Measurements from ENCODE around the gene SGO1.
"Not testable (repeated sequence)": the region's sequence is repeated elsewhere in the genome, so short reads cannot be mapped to it uniquely, and the experiment has no call there.

The SGO1 gene

DNA sequence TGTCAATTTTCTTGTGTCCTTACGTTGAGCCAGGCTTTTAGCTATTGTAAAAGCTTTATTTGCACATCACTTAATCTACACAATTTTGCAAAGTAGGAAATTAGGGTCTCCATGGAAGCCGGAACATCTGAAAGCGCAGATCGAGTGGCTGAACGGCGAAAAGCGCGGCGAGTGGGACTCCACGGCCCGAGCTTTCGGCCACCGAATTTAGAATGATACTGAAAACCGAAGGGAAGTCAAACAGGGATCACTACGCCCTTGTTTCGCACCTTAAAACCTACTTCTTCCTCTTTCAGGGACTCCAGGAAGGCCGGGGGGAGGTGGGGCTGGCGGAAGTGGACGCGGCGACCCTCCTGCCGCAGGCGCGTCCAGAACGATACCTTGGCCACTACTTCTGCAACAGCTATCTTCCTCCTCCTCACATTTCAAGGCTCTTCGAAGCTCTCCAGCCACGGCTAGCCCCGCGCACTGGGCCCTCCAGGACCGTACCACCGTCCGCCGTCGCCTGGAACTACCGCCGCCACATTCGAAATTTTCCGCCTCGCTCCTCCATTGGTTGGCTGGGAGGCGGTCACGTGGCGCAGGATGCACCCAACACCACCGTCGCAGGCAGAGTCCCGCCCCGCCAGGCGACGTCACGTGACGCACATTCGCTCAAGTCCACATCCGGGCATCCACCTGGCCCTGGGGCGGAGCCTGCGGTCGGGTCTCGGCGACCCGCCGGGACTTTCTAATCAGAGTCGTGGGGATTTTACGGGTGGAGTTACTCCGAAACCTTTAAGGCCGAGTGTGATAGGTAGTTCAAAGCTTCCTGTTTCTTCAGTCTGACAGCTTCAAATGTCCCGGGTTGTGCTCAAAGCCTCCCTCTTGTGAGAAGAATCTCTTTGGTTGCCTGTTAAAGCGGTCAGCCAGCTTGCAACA, at the start of gene SGO1:
TSS of gene SGO1 (minus strand) at position 528 of the 921 bp plus-strand sequence. CDS start 2,179 bp downstream, outside the sequence.
- DNase-seq = peak; percentile 100

DNA sequence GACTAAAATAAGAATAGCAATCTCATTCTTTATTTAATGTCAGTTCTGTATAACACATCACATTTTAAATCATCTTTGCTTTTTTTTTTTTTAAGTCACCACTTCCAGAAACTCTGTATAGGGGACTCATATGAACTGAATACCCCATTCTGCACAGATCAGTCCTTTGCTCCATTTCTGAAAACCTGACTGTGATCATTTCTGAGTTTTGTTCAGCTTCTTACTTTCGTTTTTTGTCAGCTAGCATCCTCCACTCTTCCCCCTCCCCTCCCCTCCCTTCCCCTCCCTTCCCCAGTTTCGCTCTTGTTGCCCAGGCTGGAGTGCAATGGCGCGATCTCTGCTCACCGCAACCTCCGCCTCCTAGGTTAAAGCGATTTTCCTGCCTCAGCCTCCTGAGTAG, 49.8 kb upstream of the SGO1 start:
- DNase-seq = no peak

DNA sequence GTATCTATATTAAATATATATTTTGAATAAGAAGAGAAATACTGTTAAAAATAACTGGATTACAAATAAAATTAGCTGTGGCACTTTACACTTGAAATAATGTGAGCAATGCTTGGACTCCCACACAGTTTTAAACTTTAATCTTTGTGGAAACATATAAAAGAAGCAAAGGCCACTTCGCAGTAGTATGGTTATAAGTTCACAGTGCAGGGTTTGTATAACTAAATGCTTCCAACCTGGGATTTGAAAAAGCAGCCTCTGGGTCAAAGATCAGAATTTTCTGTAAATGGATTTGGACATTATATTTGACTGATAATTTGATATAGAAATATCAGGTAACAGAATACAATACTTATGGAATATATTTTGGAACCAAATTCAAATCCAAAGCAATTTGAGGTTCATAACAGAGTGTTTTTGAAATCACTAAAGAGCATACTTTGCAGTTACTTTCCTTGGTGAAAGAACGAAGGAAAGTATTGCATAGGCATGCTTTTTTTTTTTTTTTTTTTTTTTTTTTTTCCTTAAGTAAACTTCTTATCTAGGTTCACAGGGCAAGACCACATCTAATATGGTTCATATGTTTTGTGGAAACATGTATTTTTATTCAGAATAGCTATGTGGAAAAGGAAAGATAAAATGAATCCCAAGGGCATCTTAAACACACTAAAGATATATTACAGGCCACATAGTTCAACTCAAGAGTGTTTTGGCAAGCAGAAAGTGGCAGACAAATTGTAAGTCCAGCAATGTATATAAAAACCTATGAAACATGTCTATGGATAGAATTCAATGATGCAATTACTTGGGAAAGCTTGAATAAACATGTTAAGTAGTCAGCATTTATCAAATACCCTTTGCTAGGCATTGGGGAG, 47.1 kb upstream of the SGO1 start:
- no peak for DNase-seq

DNA sequence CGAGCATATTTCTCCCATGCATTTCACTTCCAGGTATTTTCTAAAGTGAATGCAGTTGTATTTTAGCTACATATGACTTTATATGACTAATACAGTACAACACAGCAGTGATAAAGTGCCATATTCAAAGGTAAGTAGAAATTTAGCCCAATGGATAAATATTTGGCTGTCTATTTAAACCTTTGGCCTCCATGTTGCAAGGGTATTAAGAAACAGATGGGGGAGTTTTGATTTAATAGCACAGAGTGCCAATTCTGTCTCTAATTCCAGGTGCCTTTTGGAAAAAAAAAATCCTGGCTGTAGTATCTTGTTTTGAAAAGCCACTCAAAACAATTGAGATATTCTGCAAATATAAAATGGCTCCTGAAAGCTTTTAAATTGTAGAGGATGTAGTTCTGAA, 44.9 kb upstream of the SGO1 start:
- DNase-seq = no peak

GRCh38 chr3:20225769-20226168, 39.8 kb upstream of the SGO1 start:
- no peak for DNase-seq

- DNase-seq = no peak
Measured at GRCh38 chr3:20222274-20222673, 36.3 kb upstream of the SGO1 start.

- no peak for DNase-seq
Measured at GRCh38 chr3:20218215-20218614, 32.2 kb upstream of the SGO1 start.

DNA sequence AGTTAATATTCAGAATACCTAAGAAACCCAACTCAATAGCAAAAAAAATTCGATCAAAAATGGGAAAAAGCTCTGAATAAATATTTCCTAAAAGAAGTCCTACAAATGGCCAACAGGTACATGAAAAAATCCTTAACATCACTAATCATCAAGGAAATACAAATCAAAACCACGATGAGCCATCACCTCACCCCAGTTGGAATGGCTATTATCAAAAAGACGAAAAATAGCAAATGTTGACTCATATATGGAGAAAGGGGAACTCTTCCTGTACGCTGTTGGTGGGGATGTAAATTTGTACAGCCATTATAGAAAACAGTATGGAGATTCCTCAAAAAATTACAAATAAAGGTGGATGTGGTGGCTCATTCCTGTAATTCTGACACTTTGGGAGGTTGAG, 29.6 kb upstream of the SGO1 start:
- no peak for DNase-seq

- DNase-seq = not testable (repeated sequence)
Measured at GRCh38 chr3:20213491-20213890, 27.5 kb upstream of the SGO1 start.

GRCh38 chr3:20207945-20208344, 21.9 kb upstream of the SGO1 start:
- not testable (repeated sequence) for DNase-seq

GRCh38 chr3:20205898-20206297, 19.9 kb upstream of the SGO1 start:
- DNase-seq = not testable (repeated sequence)

GRCh38 chr3:20201143-20201542, 15.1 kb upstream of the SGO1 start:
- no peak for DNase-seq

GRCh38 chr3:20197775-20198174, 11.8 kb upstream of the SGO1 start:
- no peak for DNase-seq

GRCh38 chr3:20194793-20195460, 8.9 kb upstream of the SGO1 start:
- DNase-seq = no peak

DNA sequence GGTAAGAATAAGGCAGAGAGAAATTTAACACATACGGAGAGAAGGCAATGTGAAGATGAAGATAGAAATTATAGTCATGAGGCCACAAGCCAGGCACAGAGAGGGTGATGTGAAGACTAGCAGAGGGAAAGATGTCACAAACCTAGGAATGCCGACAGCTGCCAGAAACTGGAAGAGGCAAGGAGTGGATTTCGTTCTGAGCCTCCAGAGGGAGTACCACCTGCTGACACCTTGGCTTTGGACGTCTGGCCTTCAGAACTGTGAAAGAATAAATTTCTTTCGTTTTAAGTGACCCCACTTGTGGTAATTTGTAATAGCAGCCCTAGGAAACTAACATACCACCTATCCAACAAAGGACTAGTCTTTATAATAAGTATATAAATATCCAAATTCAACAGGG, 5.0 kb upstream of the SGO1 start:
- no peak for DNase-seq

GRCh38 chr3:20186600-20187004, 596 bp upstream of the SGO1 start:
- DNase-seq = no peak

DNA sequence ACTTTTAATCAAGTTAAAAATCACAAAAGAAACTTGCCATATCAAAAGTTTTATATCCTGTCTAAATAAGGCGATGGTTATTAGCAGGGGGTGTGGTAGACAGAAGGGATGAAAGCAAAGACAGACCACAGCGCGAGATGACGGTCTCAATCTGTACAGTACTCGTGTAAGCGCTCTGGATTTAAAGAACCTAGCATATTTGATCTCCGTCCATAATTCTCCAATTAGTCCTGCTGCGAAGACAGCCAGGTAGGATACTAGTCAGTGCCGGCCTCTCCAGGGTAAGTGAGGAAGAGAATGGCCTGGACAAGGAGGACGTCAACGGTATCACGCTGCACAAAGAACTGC, 701 bp downstream of the SGO1 start:
- peak; percentile 49 for DNase-seq

- DNase-seq = no peak
Measured at GRCh38 chr3:20182206-20182605, 3.8 kb downstream of the SGO1 start.

DNA sequence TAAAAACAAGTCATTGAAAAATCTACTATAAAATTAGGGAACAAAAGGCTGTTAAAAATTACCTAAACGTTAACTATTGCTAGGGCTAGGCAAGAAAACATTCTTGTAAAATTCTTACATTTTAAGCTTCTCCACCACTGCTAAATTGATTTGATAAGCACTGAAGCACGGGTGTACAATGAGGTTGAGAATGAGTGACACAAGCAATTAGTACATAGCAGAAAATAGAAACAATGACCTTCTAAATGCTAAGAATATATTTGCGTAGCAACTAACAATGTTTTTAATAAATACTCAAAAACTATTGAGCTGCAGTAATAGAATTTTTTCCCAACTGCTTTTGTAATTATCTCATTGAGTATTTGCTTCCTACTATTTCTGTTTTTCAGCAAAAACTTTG, 4.7 kb downstream of the SGO1 start:
- no peak for DNase-seq

GRCh38 chr3:20173844-20174410, 12.1 kb downstream of the SGO1 start:
- no peak for DNase-seq

- DNase-seq = no peak
Measured at GRCh38 chr3:20161714-20162113, 24.3 kb downstream of the SGO1 start.

- DNase-seq = no peak
Measured at GRCh38 chr3:20160230-20160629, 25.8 kb downstream of the SGO1 start.

DNA sequence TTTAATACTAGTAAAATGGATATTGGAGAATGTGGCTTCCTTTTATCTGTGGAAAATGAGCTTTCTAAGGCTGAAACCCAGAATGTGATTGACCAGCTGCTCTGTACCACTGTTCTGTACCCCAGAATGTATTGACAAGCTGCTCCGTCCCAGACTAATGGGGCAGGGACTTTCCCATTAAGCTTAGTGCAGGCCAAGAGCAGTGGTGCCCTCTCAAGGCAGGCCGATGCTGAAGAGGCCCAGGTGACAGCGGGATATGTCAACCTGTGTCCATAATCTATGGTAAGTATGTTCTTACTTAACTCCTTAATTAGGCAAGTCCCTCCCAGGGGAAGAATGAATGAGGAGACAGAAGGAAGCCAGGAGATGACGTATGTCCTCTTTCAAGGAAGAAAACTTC, 31.1 kb downstream of the SGO1 start:
- DNase-seq = no peak
